GM18508 (cell line): ENCODE data around the gene FOXP4.
A peak's percentile ranks its signal among the peaks of the same experiment; 100 is the strongest.

ENCODE experiments used
- ATAC-seq: cut with Tn5 transposase; IDR thresholded peaks from one replicate; pipeline ENCODE4 v1.9.1; 2021; ENCODE audit warnings: moderate number of reproducible peaks; ENCODE audit not compliant: insufficient read depth, unreplicated experiment

Gene FOXP4

DNA sequence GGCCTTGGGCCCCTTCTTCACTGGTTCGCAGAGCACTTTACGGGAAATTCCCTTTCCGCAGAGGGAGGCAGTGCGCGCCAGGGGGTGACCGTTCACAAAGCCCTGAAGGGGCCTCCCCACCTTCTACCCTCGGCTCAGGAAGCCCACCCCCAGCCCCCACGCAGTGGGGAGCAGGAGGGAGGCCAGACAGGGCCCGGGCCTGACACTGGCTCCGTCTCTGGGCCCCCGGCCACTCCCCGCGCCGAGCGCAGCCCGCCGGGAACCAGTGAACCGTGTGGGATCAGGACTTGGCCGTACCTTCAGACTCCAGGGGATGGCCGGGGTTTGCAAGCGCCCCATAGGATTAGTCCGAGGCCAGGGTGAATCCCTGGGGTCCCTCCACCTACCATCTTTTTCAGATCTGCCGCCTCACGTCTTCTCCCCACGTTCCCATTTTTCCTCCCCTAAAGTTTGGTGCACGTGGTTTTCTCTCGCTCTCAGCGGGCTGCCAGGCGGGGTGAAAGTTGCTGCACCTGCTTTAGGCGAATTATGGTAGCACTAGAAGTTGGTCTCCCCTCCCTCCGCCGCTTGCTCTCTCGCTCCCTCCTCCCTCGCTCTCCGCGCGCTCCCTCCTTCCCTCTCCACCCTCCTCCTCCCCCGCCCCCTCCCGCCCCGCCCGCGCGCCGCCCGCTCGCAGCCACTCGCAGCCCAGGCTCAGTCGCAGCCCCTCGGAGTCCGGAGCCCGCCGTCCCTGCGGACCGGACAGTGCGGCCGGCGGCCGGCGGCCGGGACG lies at the start of gene FOXP4:
TSS of gene FOXP4 (plus strand) at position 679 of the 772 bp plus-strand sequence. CDS start 19,380 bp downstream, outside the sequence.
- ATAC-seq = peak; percentile 45

DNA sequence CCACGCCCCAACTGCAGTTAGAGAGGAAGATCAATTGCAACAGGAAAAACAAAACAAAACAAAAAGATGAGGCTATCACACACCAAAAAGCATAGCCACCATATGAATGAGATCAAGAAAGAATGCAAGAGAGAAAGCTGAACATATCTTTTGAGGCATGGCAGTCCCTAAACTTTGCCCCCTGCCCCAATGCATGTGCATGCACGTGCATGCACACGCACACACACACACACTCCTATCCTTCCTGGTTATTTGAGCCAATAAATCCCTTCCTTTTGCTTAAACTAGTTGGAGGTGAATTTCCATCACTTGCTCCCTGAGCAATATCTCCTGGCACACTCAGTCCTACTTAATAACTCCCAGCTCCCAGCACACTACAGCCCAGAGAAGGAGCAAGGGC lies 48.6 kb upstream of the FOXP4 start:
- no peak for ATAC-seq

GRCh38 chr6:41497994-41498393 lies 48.2 kb upstream of the FOXP4 start:
- ATAC-seq = no peak

GRCh38 chr6:41498968-41499599 lies 47.1 kb upstream of the FOXP4 start:
- no peak for ATAC-seq

- ATAC-seq = no peak
Measured at GRCh38 chr6:41500561-41500960, 45.6 kb upstream of the FOXP4 start.

GRCh38 chr6:41502566-41502916 lies 43.6 kb upstream of the FOXP4 start:
- no peak for ATAC-seq

DNA sequence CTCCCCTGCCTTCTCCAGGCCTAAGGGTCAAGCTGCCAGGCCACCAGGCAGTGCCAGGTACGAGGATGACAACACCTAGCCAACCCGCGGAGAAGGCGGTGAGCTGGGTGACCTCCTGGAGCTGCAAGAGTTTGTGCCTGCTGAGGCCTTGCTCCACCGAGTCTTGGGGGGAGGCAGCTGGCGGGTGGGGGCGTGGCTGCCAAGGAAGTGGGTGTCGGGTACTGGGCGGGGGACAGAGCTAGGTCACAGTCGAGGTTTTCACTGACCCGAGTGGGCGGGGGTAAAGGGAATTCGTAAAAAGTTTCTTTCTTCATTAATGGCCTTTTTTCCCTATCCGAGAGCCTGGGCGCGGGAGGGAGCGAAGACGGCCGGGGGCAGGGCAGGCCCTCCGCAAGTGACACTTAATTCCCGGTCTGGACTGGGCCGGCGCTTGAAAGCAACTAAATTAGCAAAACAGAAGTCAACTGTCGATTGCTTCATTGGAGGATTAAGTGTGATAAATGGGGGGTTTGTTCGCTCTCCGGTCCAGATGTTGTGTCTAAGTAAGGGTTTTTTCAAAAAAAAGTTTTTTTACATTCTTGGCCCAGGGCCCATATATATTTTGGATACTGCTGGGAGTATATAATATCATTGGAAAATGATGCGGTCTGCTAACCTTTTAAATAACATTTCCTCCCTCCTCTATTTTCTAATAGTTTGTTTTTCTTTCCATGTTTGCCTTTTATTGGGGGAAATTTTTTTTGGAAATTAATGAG lies 43.1 kb upstream of the FOXP4 start:
- no peak for ATAC-seq

DNA sequence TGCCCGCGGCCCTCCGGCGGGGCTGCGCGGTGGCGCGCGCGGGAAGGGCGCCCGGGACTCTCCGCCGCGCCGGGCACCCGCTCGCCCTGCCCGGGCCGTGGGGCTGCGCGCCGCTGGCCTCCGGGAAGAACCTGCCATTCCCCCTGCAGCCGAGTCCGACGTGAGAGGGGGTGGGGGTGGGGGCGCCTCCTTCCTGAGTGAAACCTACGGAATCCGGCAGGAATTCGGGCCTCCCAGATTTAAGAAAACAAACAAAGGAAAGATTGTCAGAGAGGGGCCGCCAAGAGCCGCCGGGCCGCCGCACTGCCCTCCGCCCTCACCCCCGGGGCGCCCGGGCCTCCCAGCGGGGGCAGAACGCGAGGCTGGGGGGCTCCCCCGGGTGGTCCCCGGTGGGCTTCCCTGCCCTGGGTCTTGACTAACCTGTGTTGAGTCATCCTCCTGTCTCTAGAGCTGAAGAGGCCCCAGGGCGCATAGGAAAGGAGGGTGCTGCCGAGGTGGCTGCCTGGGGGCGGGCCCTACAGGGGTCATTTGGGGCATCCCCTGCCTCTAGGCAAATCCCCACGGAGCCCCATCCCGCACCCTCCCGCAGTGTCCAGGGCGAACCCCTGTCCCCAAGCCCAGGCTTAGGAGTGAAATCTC lies 42.2 kb upstream of the FOXP4 start:
- no peak for ATAC-seq

DNA sequence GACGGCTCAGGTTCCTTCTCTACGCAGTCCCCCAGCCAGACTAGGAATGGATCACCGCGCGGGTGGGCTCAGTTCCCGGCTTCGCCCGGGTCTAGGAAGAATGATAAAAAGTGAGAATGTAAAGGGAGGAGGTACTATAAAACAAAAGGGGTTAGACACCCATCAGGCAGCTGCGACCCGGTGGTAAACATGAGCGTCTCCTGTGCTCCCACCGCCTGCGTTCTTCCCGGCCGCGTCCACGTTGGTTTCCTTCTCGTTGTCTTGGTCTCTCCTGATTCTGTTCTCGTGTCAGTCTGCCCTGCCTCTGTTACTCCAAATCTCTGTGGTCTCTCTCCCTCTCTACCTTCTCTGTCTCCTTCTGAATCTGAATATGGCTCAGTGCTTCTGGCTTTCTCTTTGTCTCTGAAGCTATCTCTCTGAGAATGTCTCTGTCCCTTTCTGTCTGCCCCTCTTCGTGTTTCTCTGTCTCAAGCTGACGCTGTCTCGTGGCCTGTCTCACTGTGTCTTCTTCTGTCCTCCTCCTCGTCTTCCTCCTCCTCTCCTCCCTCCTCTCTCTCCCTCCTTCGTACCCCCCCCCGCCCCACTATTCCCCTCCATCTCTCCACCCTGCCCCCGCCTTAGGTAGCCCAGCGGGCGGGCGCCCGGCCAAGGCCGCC lies 41.6 kb upstream of the FOXP4 start:
- ATAC-seq = no peak

DNA sequence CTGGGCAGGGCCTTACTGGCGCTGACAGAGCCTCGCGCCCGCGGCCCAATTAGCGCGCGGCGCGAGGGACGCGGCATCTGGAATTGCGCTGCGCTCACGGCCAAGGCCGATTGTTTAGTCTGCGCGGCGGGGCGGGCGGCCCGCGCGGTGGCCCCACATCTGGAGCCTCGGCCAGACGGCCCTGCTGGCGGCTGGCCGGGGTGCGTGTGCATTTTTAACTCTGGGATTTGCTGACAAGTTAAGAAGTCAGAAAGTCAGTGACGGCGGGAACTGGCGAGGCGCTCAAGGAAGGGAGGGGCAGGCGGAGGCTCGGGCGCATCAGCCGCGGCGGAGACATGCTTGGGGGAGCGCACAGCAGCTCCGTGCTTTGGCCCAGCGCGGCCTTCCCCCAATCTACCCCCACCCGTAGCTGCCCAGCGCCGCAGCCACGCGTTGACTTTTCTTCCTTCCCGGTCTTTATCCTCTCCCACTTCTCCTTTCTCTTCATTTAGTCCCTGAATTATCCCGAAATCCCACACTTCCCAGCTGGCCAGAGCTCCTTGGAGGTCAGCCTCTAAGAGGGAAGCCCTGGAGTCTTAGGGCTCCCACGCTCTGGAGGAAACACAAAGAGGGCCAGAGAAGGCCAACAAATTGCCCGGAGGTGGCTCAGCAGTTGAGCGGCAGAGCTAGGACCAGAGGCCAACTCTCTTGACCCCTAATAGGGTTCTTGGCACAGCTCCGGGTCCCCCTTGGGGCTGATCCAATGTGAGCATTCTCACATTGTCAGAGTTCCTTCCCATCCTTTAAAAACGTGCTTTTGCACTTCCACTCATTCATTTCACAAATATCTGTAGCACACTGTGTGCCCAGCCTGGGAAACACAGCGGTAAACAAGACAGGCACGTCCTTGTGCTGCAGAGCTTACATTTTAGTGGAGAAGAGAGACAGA lies 40.8 kb upstream of the FOXP4 start:
- ATAC-seq = no peak

- ATAC-seq = no peak
Measured at GRCh38 chr6:41508479-41508878, 37.7 kb upstream of the FOXP4 start.

DNA sequence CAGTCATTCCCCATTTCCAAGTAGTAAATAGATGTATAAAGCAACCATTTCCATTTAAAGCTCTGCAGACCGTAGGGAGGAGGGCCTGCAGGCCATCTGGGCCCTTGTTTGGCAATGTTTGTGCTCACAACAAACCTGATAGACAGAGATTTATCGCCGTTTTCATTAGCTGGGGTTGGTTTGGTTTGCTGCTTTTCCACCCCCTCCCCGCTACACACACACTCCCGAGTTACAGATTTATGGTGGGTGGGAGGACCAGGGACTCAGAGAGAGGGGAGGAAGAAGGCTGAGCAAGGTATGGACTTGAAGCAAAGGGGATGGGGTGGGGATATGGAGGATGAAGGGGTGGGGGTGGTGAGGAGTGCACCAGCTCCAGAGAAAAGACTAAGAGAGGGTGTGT lies 36.6 kb upstream of the FOXP4 start:
- no peak for ATAC-seq

DNA sequence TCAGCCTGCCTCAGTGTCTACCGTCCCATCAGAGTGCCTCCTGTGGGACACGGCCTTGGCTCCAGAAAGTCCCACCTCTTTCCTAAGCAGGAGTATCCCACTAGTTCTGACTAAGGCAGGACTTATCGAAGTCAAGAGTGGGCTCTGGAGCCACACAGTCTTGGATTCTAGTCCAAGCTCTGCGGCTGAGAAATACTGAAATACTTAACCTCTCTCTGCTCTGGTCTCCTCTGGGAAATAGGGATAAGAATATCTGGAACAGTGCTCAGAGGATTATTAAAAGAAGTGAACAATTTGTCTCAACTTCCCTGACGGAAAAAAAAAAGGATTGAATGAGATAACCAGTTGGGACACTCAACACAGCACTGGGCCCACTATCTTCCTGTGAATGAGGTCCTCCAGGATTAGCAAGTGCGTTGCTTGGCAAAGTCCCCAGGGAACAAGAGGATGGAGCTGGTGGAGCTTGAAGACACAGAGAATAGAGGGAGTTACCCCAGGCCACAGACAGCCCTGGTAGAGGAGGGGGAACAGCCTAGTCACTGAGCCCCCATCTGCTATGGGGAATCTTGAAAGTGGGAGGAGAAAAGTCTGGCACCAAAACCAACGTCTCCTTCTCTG lies 34.6 kb upstream of the FOXP4 start:
- ATAC-seq = no peak

DNA sequence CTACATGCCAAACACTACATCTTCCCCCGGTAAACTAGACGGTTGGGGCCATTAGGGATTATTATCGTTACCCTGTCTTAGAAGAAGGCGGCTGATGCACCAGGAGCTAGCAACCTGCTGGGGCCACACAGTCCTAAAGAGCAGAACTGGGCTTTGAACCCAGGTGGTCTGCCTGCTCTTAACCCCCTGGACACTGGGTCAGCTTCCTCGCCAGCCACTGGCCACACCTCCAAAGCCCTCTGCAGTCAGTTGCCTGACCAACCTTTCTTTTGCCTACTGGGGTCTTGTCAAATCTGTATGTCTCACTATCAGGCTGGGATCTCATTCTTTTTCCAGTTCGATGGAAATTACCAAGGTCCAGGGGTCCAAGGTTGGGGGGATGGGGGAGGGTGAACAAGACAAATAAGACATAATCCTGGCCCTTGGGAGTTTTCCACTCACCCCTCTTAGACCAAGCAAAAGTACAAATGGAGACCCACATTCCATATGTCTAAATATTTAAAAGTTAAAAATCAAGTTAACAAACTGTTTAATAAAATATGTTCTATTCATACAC lies 34.0 kb upstream of the FOXP4 start:
- no peak for ATAC-seq

DNA sequence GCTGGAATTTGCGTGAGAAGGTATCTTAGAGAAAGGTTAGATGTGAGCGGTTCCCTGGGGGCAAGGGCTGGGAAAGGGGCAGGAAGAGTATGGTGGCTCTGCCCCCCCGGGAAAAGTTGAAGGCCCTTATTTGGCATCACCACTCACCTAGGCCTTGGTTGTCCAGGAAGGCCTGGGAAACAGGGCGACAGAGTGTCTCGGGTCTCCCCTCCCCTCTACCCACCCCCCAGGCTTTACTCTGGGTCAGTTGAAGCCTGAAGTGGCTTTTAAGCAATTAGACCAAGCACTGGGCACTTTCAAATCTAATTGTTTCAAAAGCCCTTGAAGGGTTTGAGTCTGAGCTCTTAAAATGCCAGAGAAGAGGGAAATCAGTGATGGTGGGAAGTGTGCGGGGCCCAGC lies 30.2 kb upstream of the FOXP4 start:
- ATAC-seq = no peak

DNA sequence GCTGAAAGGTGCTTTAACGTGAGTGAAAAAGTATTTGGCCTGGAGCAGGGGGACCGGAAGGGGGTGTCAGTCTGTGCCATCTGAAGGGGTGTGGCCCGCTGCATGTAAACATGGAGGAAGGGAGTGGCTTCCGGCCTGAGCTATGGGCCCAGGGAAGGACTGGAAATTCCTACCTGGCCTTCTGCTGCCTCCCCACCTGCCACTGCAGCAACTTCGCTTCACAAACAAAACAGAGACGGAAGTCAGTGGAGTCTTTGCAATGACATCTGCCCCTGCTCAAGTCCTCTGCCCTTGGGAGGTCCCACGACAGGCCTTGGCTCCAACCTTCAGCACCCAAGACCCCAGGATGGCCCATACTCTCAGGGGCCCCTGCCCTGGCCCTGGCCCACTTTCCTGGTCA lies 28.1 kb upstream of the FOXP4 start:
- ATAC-seq = no peak

DNA sequence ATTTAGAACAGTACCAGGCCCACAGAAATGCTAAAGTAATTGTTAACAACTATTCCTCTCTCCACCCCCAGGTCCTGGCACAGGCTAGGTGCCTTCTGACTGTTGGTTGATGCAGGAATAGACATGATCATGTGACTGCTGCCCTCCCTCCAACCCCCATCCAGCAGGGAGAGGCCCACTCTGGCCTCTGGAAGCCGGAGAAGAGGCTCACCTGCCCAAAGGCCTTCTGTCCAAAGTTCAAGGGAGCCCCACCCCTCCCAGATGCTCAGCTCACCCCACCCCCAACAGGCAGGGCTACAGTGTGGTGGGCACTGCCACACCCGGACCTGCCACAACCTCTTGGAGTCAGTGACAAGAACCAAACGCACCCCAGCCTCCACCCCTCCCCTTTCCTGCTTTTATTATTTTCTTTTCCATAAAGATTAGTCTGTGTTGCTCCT lies 26.9 kb upstream of the FOXP4 start:
- no peak for ATAC-seq
